ENCODE results near the gene MISP.

GRCh38 chr19:781800-782184 lies 30.9 kb downstream of the MISP start:
- TF ChIP-seq CTCF (IDR thresholded peaks at IDR 0.05; ENCODE audit: poor library complexity) (no peak), EZH2 (IDR thresholded peaks at IDR 0.05; ENCODE audit: borderline replicate concordance) (no peak)

Data from hepatocyte (in vitro differentiated cells).